A673 (cell line): Measurements from ENCODE around the gene BRCA1. TPM values are rescaled to one million over a fixed set of nuclear protein-coding genes. Genes with fewer than 3 reads are reported as not detected.

ENCODE experiments used
- BruUV-seq: library from RNA; stranded (reverse); fragments of 400-500 nt; replicated peaks from 2 replicates; lab custom pipeline; 2021; lab: Mats Ljungman, UMichigan
- CTCF ChIA-PET: fragments of 300-600 bp; sonication (Branson Sonifier 250); formaldehyde crosslinking; loops from one replicate; lab custom pipeline; 2022; ENCODE audit warnings: antibody characterized with exemption; lab: Charles Lee
- POLR2A ChIA-PET: fragments of 300-600 bp; sonication (Branson Sonifier 250); formaldehyde crosslinking; loops from one replicate; lab custom pipeline; 2022; ENCODE audit warnings: antibody characterized with exemption; ENCODE audit not compliant: low non-redundant PET; lab: Charles Lee
- DNase-seq: peaks from one replicate; pipeline ENCODE4 v3.0.0-alpha.2; 2015; ENCODE audit warnings: low spot score
- H3K27ac ChIP-seq: fragments of 200-600 bp; sonication (generic); 2 replicates; pipeline ENCODE4 v1.5.1; 2016; ENCODE audit warnings: mixed run types, low read depth, mild to moderate bottlenecking, mixed read lengths, antibody characterized with exemption, low read length; ENCODE audit not compliant: poor library complexity, severe bottlenecking
- H3K27me3 ChIP-seq: fragments of 200-600 bp; sonication (generic); replicated peaks from 2 replicates; pipeline ENCODE4 v1.6.1; 2017; ENCODE audit warnings: mixed run types, low read depth, mild to moderate bottlenecking, mixed read lengths, antibody characterized with exemption, low read length; ENCODE audit not compliant: insufficient read depth, poor library complexity
- H3K36me3 ChIP-seq: fragments of 200-600 bp; sonication (generic); 2 replicates; pipeline ENCODE4 v1.6.1; 2016; ENCODE audit warnings: mixed run types, mild to moderate bottlenecking, mixed read lengths, antibody characterized with exemption, low read length; ENCODE audit not compliant: insufficient read depth, poor library complexity, severe bottlenecking
- H3K4me1 ChIP-seq: fragments of 200-600 bp; sonication (generic); 2 replicates; pipeline ENCODE4 v1.6.1; 2017; ENCODE audit warnings: mixed run types, mild to moderate bottlenecking, mixed read lengths, antibody characterized with exemption, low read length; ENCODE audit not compliant: insufficient read depth, poor library complexity, severe bottlenecking
- H3K4me3 ChIP-seq: fragments of 200-600 bp; sonication (generic); 2 replicates; pipeline ENCODE4 v1.5.1; 2016; ENCODE audit warnings: low read depth, mixed run types, mild to moderate bottlenecking, mixed read lengths, low read length; ENCODE audit not compliant: poor library complexity, severe bottlenecking
- H3K9me3 ChIP-seq: fragments of 200-600 bp; sonication (generic); 2 replicates; pipeline ENCODE4 v1.6.1; 2016; ENCODE audit warnings: mixed run types, low read depth, mild to moderate bottlenecking, mixed read lengths, antibody characterized with exemption, low read length; ENCODE audit not compliant: poor library complexity, severe bottlenecking
- CTCF ChIP-seq: fragments of 300-800, 200-600 bp; sonication (generic); conservative IDR thresholded peaks from 2 replicates; pipeline ENCODE4 v1.5.1; 2017; ENCODE audit warnings: low read depth, mild to moderate bottlenecking, antibody characterized with exemption, low read length, moderate library complexity, mixed read lengths
- EZH2 ChIP-seq: fragments of 200-600 bp; sonication (generic); IDR thresholded peaks from 2 replicates; pipeline ENCODE4 v1.6.1; 2017; ENCODE audit warnings: borderline replicate concordance, low read depth, mild to moderate bottlenecking, mixed read lengths, antibody characterized with exemption, low read length; ENCODE audit not compliant: poor library complexity, severe bottlenecking
- intact Hi-C: fragments of 100-400 bp; cut with micrococcal nuclease; formaldehyde crosslinking; loops from one replicate; pipeline ENCODE4 v1.10.0; 2022; ENCODE audit not compliant: unreplicated experiment
- total RNA-seq: library from RNA; stranded (reverse); gene quantifications from 2 replicates; pipeline ENCODE4 v1.2.3, GENCODE V29; 2021

BRCA1 gene
- total RNA-seq, 1 experiment from 2014 or later: 24.2 TPM

- BruUV-seq: no TSS peak
- ChIA-PET POLR2A (no interaction called here), CTCF (no interaction called here)
- H3K4me1 ChIP-seq: no peaks in the 10 kb centered on the region
- no peaks in the 10 kb centered on the region for H3K9me3 ChIP-seq
- no peak for DNase-seq
- H3K36me3 ChIP-seq: no peaks in the 10 kb centered on the region
- TF ChIP-seq CTCF: no peak
- no peak for TF ChIP-seq EZH2
- no peak overlapping the region for H3K27ac ChIP-seq
- intact Hi-C loops: no loop called here
- H3K27me3 ChIP-seq: no peaks in the 10 kb centered on the region
- H3K4me3 ChIP-seq: no peak overlapping the region
Measured at GRCh38 chr17:43013296-43013695, 111.9 kb downstream of the BRCA1 start.

GRCh38 chr17:43011728-43012472 lies 113.3 kb downstream of the BRCA1 start:
- no TSS peak for BruUV-seq

GRCh38 chr17:43010667-43011308 lies 114.4 kb downstream of the BRCA1 start:
- no peaks in the 10 kb centered on the region for H3K27me3 ChIP-seq
- CTCF ChIA-PET: no interaction called here
- H3K4me1 ChIP-seq: no peaks in the 10 kb centered on the region
- DNase-seq: no peak
- H3K36me3 ChIP-seq: no peaks in the 10 kb centered on the region
- no peak overlapping the region for H3K27ac ChIP-seq
- BruUV-seq: no TSS peak
- no peaks in the 10 kb centered on the region for H3K9me3 ChIP-seq
- no peak overlapping the region for H3K4me3 ChIP-seq
- POLR2A ChIA-PET: no interaction called here
- no peak for TF ChIP-seq EZH2
- no peak for TF ChIP-seq CTCF
- intact Hi-C loops: no loop called here

More at GRCh38 chr17:43011728-43012472, 113.3 kb downstream of the BRCA1 start:
- TF ChIP-seq CTCF (no peak), EZH2 (no peak)
- H3K4me3 ChIP-seq: no peak overlapping the region
- H3K9me3 ChIP-seq: no peaks in the 10 kb centered on the region
- intact Hi-C loops: no loop called here
- POLR2A ChIA-PET: no interaction called here
- H3K36me3 ChIP-seq: no peaks in the 10 kb centered on the region
- H3K27ac ChIP-seq: no peak overlapping the region
- no peaks in the 10 kb centered on the region for H3K27me3 ChIP-seq
- DNase-seq: no peak
- CTCF ChIA-PET: no interaction called here
- no peaks in the 10 kb centered on the region for H3K4me1 ChIP-seq
